ENCODE measurements around the gene ZFX. TPM values are rescaled to one million over a fixed set of nuclear protein-coding genes. Genes with fewer than 3 reads are reported as not detected.

ZFX gene
- total and polyA plus RNA-seq, 4 donors, result 7.5 to 72.4 (median 32.5) TPM

- Histone ChIP-seq H3K9me3 (ENCODE audit: control insufficient read depth in 4 of 4, insufficient read depth in 3 of 4, low read length in 3 of 4) (no peaks in the 10 kb centered on the region), H3K4me1 (ENCODE audit: control insufficient read depth in 5 of 5, insufficient read depth in 5 of 5, low read length in 5 of 5) (peaks cover 0 to 14% (median 0%) of the 10 kb centered on the region in 5 donors)
- 60 to 93% methylated on average over 1 of the region's 1 CpG for WGBS, 2 donors
Measured at GRCh38 chrX:24204958-24205357, 55.4 kb downstream of the ZFX start.

GRCh38 chrX:24207826-24208225 is 58.3 kb downstream of the ZFX start:
- Histone ChIP-seq H3K4me3 (no peak overlapping the region), H3K27ac (ENCODE audit: low read depth in 1 of 2, low read length in 1 of 2) (no peak overlapping the region), H3K4me1 (ENCODE audit: control insufficient read depth in 5 of 5, insufficient read depth in 5 of 5, low read length in 5 of 5) (peaks cover 0 to 6% (median 0%) of the 10 kb centered on the region in 5 donors), H3K36me3 (ENCODE audit: control insufficient read depth in 4 of 4, insufficient read depth in 4 of 4, low read length in 4 of 4) (peaks cover 12 to 59% (median 27%) of the 10 kb centered on the region in 4 donors), H3K9ac (ENCODE audit: insufficient read depth in 1 of 2, low read length in 2 of 2) (no peak overlapping the region), H3K9me3 (ENCODE audit: control insufficient read depth in 4 of 4, insufficient read depth in 3 of 4, low read length in 3 of 4) (no peaks in the 10 kb centered on the region), H3K27me3 (ENCODE audit: control insufficient read depth in 3 of 3, insufficient read depth in 3 of 3, low read length in 2 of 3) (no peaks in the 10 kb centered on the region)
- DNase-seq, result no peak
- no peak for TF ChIP-seq CTCF (IDR thresholded peaks at IDR 0.05; ENCODE audit: control extremely low read depth, extremely low read depth)
- WGBS, 2 donors, result 71 to 82% methylated on average over 2 of the region's 2 CpGs
- ATAC-seq (ENCODE audit: insufficient read depth, low FRiP score), result no peak

More at GRCh38 chrX:24204958-24205357, 55.4 kb downstream of the ZFX start:
- DNase-seq, result no peak
- Histone ChIP-seq H3K9ac (ENCODE audit: insufficient read depth in 1 of 2, low read length in 2 of 2) (no peak overlapping the region), H3K36me3 (ENCODE audit: control insufficient read depth in 4 of 4, insufficient read depth in 4 of 4, low read length in 4 of 4) (peaks cover 7 to 40% (median 15%) of the 10 kb centered on the region in 4 donors), H3K27me3 (ENCODE audit: control insufficient read depth in 3 of 3, insufficient read depth in 3 of 3, low read length in 2 of 3) (no peaks in the 10 kb centered on the region), H3K4me3 (no peak overlapping the region), H3K27ac (ENCODE audit: low read depth in 1 of 2, low read length in 1 of 2) (no peak overlapping the region)
- no peak for ATAC-seq (ENCODE audit: insufficient read depth, low FRiP score)
- TF ChIP-seq CTCF (IDR thresholded peaks at IDR 0.05; ENCODE audit: control extremely low read depth, extremely low read depth), result no peak

GRCh38 chrX:24208496-24209240 is 59.1 kb downstream of the ZFX start:
- no peak for TF ChIP-seq CTCF (IDR thresholded peaks at IDR 0.05; ENCODE audit: control extremely low read depth, extremely low read depth)
- peaks cover 0 to 4% (median 0%) of the 10 kb centered on the region in 5 donors for H3K4me1 ChIP-seq (ENCODE audit: control insufficient read depth in 5 of 5, insufficient read depth in 5 of 5, low read length in 5 of 5)
- H3K4me3 ChIP-seq, result no peak overlapping the region
- 97 to 98% methylated on average over 13 of the region's 13 CpGs for WGBS, 2 donors
- no peak overlapping the region for H3K9ac ChIP-seq (ENCODE audit: insufficient read depth in 1 of 2, low read length in 2 of 2)
- no peaks in the 10 kb centered on the region for H3K27me3 ChIP-seq (ENCODE audit: control insufficient read depth in 3 of 3, insufficient read depth in 3 of 3, low read length in 2 of 3)
- DNase-seq, result no peak
- ATAC-seq (ENCODE audit: insufficient read depth, low FRiP score), result no peak
- H3K9me3 ChIP-seq (ENCODE audit: control insufficient read depth in 4 of 4, insufficient read depth in 3 of 4, low read length in 3 of 4), result no peaks in the 10 kb centered on the region
- no peak overlapping the region for H3K27ac ChIP-seq (ENCODE audit: low read depth in 1 of 2, low read length in 1 of 2)
- peaks cover 12 to 57% (median 24%) of the 10 kb centered on the region in 4 donors for H3K36me3 ChIP-seq (ENCODE audit: control insufficient read depth in 4 of 4, insufficient read depth in 4 of 4, low read length in 4 of 4)
